Mucosa of descending colon (tissue), 3 donors: Measurements from ENCODE around the gene IGFBP7. TPM values are rescaled to one million over a fixed set of nuclear protein-coding genes. Genes with fewer than 3 reads are reported as not detected.

Source experiments
- ATAC-seq: fragments of 200-7000 bp; cut with Tn5 transposase; one replicate; pipeline ENCODE4 v1.9.1; 2020; ENCODE audit warnings: mild to moderate bottlenecking, moderate library complexity
- DNase-seq, 3 donors: peaks; one replicate each; pipeline ENCODE4 v3.0.0-alpha.2; 2020
- H3K36me3 ChIP-seq: fragments of 200-600 bp; one replicate; pipeline ENCODE4 v1.8.0; 2021; ENCODE audit warnings: low read depth, mild to moderate bottlenecking
- H3K4me1 ChIP-seq: fragments of 200-600 bp; one replicate; pipeline ENCODE4 v1.8.0; 2021; ENCODE audit warnings: low read depth, mild to moderate bottlenecking
- H3K4me3 ChIP-seq: fragments of 200-600 bp; one replicate; pipeline ENCODE4 v1.8.0; 2021; ENCODE audit warnings: mild to moderate bottlenecking
- H3K9me3 ChIP-seq: fragments of 200-600 bp; one replicate; pipeline ENCODE4 v1.8.0; 2021; ENCODE audit warnings: mild to moderate bottlenecking
- CTCF ChIP-seq: fragments of 200-600 bp; IDR thresholded peaks from one replicate; pipeline ENCODE4 v1.8.0; 2022; ENCODE audit warnings: antibody characterized with exemption, mild to moderate bottlenecking
- intact Hi-C, 2 donors: fragments of 100-400 bp; cut with DNase I in 1 of 2; cut with micrococcal nuclease in 1 of 2; formaldehyde crosslinking; loops; one replicate each; pipeline versions ENCODE4 v1.11.0 to v1.11.1; 2022; cut with DNase I, micrococcal nuclease
- total RNA-seq, 3 donors: library from RNA; stranded (reverse); fragmentation: NEBNext Ultra II Directional in 2 of 3; extraction: Animal tissue kit (Norgen Biotek cat#: 25700) in 2 of 3; gene quantifications; one replicate each; pipeline versions ENCODE4 v1.2.1 to v1.2.4, GENCODE V29; 2021 to 2023
- donor health status: DM: no; HTN: no; CAD: no; lungs with moderate emphysema.
- donor health status: DM: no; HTN: no; CAD: no.
- donor health status: DM: no; HTN: yes; CAD: no.

Gene IGFBP7
- total RNA-seq, 3 donors from 2014 or later: 32.7 to 225 (median 116) TPM

GRCh38 chr4:57020467-57021101 is 89.6 kb downstream of the IGFBP7 start:
- ATAC-seq (peak; percentile 28), DNase-seq (no peak)
- TF ChIP-seq CTCF: no peak
- H3K4me3 ChIP-seq: no peak overlapping the region
- peaks cover 14% of the 10 kb centered on the region for H3K36me3 ChIP-seq
- intact Hi-C loops: no loop called here
- H3K9me3 ChIP-seq: no peaks in the 10 kb centered on the region
- no peaks in the 10 kb centered on the region for H3K4me1 ChIP-seq

DNA sequence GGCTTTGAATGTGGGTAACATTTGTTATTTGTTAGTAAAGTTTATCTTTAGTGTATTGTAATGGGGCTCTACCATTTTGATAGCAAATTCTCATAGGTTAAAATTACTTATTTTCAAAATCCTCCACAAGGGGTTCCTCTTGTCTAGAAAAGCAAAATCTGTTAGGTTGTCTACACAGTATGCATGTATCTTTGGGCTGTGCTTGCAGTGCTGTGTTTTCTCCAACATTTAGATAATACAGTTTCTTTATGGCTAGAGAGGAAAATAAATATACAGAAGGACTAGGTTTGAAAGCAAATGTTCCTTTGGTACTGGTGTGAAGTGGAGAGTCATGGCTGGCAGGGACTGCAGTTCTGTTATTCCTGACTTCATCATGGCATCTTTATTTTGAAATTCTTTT is 91.2 kb downstream of the IGFBP7 start:
- ATAC-seq (no peak), DNase-seq (no peak)
- intact Hi-C loops: no loop called here
- TF ChIP-seq CTCF: no peak
- Histone ChIP-seq H3K9me3 (no peaks in the 10 kb centered on the region), H3K36me3 (peaks cover 7% of the 10 kb centered on the region), H3K4me3 (no peak overlapping the region), H3K4me1 (no peaks in the 10 kb centered on the region)

- Histone ChIP-seq H3K4me3 (no peak overlapping the region), H3K36me3 (peaks cover 10% of the 10 kb centered on the region), H3K9me3 (no peaks in the 10 kb centered on the region), H3K4me1 (no peaks in the 10 kb centered on the region)
- no peak for TF ChIP-seq CTCF
- intact Hi-C loops: no loop called here
- DNase-seq (peak in 1 of 3 donors; percentile 7), ATAC-seq (peak; percentile 67)
Observed at GRCh38 chr4:57013543-57014120, 96.6 kb downstream of the IGFBP7 start.

DNA sequence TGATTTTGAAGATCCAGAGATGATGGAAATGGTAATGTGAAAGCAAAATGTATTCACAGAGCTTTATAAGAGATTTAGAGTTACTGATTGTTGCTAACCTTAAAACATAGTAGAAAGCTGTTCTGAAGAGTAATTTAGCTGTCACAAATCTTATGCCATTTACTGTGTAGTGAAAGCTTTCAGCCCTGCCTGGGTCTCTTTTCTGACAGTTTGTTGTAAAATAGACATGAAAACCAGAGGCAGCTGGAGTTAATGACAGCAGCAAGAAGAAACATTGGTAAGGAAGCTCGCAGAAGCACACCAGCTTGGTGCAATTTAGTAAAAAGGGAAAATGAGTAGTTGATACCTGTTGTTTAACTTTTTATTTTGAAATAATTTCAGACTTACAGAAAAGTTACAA is 110.4 kb downstream of the IGFBP7 start:
- no peak for ATAC-seq
- DNase-seq: no peak
- no peak for TF ChIP-seq CTCF
- intact Hi-C loops: no loop called here
- peaks cover 3% of the 10 kb centered on the region for H3K36me3 ChIP-seq
- H3K4me1 ChIP-seq: no peaks in the 10 kb centered on the region
- H3K9me3 ChIP-seq: no peaks in the 10 kb centered on the region
- no peak overlapping the region for H3K4me3 ChIP-seq

- H3K4me3 ChIP-seq: no peak overlapping the region
- H3K36me3 ChIP-seq: peaks cover 3% of the 10 kb centered on the region
- ATAC-seq (peak; percentile 45), DNase-seq (peak in 1 of 3 donors; percentile 37)
- TF ChIP-seq CTCF: no peak
- no peaks in the 10 kb centered on the region for H3K9me3 ChIP-seq
- intact Hi-C loops: no loop called here
- H3K4me1 ChIP-seq: no peaks in the 10 kb centered on the region
Observed at GRCh38 chr4:56995525-56995924, 114.7 kb downstream of the IGFBP7 start.
